GM19193 (cell line): ENCODE measurements around the gene SLC4A1.

Experiments used
- POLR2A ChIP-seq: IDR thresholded peaks from 4 replicates; pipeline ENCODE4 v1.6.1; 2011; ENCODE audit not compliant: insufficient read depth, insufficient read length; ENCODE audit errors: extremely low read depth

SLC4A1 gene

GRCh38 chr17:44304651-44305050 is 36.7 kb upstream of the SLC4A1 start:
- TF ChIP-seq POLR2A = no peak

DNA sequence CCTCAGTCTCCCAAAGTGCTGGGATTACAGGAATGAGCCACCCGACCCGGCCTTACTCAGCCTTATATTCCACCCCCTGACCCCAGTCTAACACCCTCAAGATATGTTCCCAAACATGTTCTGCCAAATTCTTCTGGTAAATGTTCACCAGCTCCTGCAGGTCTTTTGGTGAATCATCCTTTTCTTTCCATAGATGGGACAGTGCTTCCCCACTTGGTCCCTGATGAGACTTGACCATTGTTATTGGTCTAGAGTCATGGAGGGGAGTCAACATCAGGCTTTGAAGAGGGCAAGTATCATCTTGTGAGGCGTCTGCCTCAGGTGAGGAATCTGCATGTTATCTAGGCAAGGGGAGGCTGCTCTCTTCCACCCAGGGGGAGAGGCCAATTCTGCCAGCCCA is 30.0 kb upstream of the SLC4A1 start:
- TF ChIP-seq POLR2A = no peak

DNA sequence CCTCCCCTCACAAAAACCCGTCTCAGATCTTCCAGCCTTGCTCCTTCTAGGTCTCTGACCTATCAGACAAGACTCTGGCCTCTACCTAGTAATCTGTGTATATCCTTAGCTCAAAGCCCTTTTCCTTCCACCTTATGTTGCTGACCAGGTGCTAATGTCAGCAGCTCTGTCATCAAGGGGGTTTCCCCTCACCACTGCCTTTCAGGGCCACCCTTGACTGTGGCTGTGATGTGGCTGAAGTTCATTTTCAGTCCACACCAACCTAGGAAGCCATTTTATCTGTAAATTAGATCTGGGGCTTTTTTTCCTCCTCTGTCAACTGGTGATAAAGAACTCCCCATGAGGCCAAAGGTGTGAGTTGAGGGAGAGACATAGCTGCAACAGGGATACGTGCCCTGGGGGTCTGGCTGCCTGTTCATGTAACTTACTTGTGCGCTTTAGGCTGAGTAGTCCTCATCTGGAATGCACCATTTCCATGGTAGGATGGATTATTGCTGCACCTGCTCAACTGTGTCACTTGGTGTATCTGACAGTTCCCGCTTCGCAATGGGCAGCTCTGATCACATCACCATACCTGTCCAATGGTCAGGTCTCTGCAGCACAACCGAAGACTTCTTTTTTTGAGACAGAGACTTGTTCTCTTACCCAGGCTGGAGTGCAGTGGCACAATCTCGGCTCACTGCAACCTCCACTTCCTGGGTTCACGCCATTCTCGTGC is 25.7 kb upstream of the SLC4A1 start:
- TF ChIP-seq POLR2A = no peak

- no peak for TF ChIP-seq POLR2A
Observed at GRCh38 chr17:44287651-44288050, 19.7 kb upstream of the SLC4A1 start.

DNA sequence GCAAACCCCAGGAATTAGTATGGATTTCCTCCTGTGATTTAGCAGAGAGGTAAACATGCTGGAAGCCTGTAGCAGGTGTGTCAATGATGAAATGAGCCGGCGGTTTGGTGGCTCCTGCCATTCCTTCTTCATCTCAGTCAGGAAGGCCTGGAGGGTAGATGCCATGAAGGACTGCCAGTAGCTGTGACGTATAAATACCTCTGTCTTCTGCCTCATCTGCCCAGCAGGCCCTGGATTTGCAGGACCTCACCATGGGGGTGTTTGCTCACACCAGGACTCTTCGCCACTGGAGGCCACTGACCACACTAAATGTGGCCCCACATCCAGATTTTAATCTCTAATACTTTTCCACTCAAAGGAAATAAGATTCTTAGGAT is 16.1 kb upstream of the SLC4A1 start:
- no peak for TF ChIP-seq POLR2A

GRCh38 chr17:44283344-44284023 is 15.5 kb upstream of the SLC4A1 start:
- TF ChIP-seq POLR2A = no peak

DNA sequence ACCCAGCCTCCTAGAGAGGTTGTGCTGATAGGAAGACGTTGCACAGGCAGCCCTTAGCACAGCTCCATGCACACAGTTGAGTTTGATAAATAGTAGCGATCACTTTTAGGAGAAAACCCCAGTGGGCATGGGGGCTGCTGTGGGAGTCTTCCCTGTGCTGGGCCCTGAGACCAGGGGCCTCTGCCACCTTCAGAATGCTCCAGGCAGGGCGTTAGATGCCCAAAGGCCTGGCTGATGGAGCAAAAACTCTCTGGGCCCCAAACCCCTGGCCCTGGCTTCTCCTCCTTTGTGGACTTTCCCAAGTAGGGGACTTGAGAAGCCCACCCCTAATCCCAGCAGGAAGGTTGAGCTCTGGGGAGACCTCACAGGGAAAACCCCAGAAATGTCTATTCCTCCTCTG is 14.3 kb upstream of the SLC4A1 start:
- TF ChIP-seq POLR2A = no peak

DNA sequence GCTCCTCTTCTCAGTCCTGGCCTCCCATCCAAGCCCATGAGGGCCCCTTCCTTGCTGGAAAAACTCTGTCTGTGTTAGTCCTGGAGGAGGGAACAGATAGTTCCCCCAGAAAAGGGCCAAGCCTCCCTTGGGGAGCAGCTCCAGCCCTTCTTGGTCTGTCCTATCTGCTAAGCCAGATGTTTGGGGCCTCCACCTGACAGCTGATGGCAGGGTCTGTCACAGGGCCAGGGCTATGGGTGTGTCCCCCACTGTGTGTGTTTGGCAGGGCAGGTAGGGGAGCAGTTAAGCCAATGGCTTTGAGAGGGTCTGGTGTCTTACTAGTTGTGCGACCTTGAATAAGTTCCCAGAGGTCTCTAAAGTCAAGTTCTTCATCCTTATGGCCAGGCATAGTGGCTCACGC is 13.6 kb upstream of the SLC4A1 start:
- TF ChIP-seq POLR2A = no peak

DNA sequence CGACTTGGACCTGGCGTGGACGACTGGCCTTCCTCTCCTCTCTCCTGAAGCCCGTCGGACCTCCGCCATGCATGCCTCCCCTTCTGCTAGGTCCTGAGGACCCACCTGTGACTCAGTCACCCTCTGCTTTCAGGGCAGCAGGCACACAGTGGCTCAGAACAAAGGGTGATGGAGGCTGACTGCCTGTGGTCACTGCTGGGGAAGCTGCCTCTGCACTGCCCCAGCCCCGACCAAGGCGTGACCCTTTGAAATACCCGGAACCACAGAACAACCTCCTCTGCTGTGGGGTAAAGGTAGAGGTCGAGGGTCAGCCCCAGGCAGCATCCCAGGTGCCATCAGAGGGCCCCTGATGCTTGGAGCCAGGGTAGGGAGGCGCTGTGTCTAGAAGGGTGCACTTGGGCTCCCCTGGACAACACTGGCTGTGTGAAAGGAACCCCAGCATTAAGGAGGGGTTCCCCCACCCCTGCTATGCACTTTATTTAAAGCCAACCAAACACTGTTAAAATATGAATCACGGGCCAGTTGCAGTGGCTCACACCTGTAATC is 12.5 kb upstream of the SLC4A1 start:
- TF ChIP-seq POLR2A = no peak

- TF ChIP-seq POLR2A = no peak
Observed at GRCh38 chr17:44279666-44280391, 11.9 kb upstream of the SLC4A1 start.

DNA sequence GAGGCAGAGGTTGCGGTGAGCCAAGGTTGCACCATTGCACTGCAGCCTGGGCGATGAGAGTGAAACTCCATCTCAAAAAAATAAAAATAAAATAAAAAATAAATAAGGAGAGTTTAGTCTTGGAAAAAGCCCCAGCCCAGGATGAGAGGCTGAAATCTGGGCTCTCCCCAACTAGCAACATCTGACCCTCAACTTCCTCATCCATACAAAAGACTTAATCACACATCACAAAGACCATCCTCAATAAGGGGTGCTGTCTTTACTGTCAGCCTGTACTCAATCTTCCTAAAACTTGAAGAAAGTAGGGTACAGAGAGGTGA is 11.4 kb upstream of the SLC4A1 start:
- no peak for TF ChIP-seq POLR2A

DNA sequence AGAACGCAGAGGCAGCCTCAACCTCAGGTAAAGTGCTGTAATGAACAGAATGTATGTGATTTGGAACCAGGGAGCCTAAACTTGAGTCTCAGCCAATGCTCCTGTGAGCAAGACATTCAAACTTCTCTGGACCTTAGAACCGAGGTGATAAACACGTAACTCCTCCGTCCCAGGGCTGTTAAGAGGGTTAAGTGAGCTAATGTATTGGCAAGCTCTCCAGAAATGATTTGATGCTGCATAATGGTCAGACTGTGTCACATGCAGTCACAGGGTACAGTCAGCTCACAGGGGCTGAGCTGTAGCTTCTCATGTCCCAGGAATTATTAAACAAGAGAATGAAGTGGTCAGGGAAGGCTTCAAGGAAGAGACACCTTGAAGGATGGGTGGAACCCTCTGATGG is 10.0 kb upstream of the SLC4A1 start:
- no peak for TF ChIP-seq POLR2A

DNA sequence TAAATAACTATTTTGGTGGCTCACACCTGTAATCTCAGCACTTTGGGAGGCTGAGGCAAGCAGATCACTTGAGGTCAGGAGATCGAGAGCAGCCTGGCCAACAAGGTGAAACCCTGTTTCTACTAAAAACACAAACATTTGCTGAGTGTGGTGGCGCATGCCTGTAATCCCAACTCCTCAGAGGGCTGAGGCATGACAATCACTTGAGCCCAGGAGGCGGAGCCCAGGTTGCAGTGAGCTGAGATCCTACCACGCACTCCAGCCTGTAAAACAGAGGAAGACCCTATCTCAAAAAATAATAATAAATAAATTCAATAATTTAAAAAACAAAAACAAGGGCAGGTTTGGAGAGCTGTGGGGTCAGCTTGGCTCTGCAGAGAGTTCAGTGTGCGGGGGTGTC is 5.7 kb upstream of the SLC4A1 start:
- no peak for TF ChIP-seq POLR2A

- no peak for TF ChIP-seq POLR2A
Observed at GRCh38 chr17:44272954-44273353, 5.0 kb upstream of the SLC4A1 start.

DNA sequence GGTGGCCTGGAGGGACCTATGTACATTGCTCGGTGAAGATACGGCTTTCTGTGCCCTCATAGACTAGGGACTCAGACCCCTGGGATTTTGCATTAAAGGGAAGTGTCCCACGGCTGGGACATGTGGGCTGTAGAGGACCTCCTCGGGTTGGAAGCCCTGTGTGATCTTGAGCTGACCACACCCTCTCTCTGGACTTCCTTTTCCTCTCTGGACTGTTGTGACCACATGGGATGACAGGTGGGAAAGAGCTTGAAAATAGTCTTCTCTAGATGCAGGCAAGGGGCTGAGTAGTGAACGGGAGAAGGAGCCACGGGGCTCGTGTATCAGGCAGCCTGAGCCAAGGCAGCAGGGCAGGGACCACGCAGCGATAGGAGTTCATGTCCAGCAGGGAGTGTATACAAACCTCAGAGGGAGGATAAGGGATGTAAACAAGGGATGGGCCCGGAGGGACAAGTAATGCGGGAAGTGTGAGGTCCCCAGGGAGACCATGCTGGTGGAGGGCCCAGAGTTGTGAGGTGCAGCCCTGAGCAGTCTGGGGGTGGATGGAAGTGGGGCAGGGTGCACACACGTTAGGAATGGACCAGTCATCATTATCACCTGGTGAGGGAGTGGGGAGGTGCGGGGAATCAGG is 4.5 kb upstream of the SLC4A1 start:
- TF ChIP-seq POLR2A = no peak

GRCh38 chr17:44269535-44270240 is 1.8 kb upstream of the SLC4A1 start:
- no peak for TF ChIP-seq POLR2A
